HG03064 (cell line): ENCODE results near the gene SPEG.
"Not testable (repeated sequence)": the region's sequence is repeated elsewhere in the genome, so short reads cannot be mapped to it uniquely, and the experiment has no call there.

ENCODE experiments used
- ATAC-seq: cut with Tn5 transposase; IDR thresholded peaks from one replicate; pipeline ENCODE4 v1.9.1; 2021; ENCODE audit warnings: low read depth; ENCODE audit not compliant: unreplicated experiment

The SPEG gene

GRCh38 chr2:219404291-219404910, 30.2 kb upstream of the SPEG start:
- ATAC-seq = no peak

GRCh38 chr2:219404954-219405353, 29.7 kb upstream of the SPEG start:
- no peak for ATAC-seq

GRCh38 chr2:219405451-219405850, 29.2 kb upstream of the SPEG start:
- ATAC-seq = no peak

GRCh38 chr2:219405958-219406860, 28.4 kb upstream of the SPEG start:
- ATAC-seq = no peak

- no peak for ATAC-seq
These were observed 27.8 kb upstream of the SPEG start for GRCh38 chr2:219406861-219407230.

- not testable (repeated sequence) for ATAC-seq
These were observed 27.3 kb upstream of the SPEG start for GRCh38 chr2:219407343-219407742.

GRCh38 chr2:219408204-219408603, 26.4 kb upstream of the SPEG start:
- ATAC-seq = no peak

- no peak for ATAC-seq
These were observed 26.0 kb upstream of the SPEG start for GRCh38 chr2:219408631-219409030.

- ATAC-seq = no peak
These were observed 25.0 kb upstream of the SPEG start for GRCh38 chr2:219409619-219410018.

GRCh38 chr2:219410390-219410789, 24.3 kb upstream of the SPEG start:
- ATAC-seq = no peak

GRCh38 chr2:219414857-219415256, 19.8 kb upstream of the SPEG start:
- ATAC-seq = no peak

- ATAC-seq = no peak
These were observed 18.9 kb upstream of the SPEG start for GRCh38 chr2:219415580-219416234.

GRCh38 chr2:219416235-219416602, 18.4 kb upstream of the SPEG start:
- no peak for ATAC-seq

- no peak for ATAC-seq
These were observed 17.7 kb upstream of the SPEG start for GRCh38 chr2:219416938-219417337.

- no peak for ATAC-seq
These were observed 17.3 kb upstream of the SPEG start for GRCh38 chr2:219417374-219417773.

- ATAC-seq = no peak
These were observed 16.3 kb upstream of the SPEG start, which contains the start of gene DES for GRCh38 chr2:219418155-219419011. Gene DES, plus strand, starts transcription at chr2:219418377. Its CDS starts 86 bp downstream, at chr2:219418463.

GRCh38 chr2:219419012-219419324, 15.7 kb upstream of the SPEG start:
- ATAC-seq = no peak

GRCh38 chr2:219419331-219420197, 15.1 kb upstream of the SPEG start:
- no peak for ATAC-seq

- ATAC-seq = no peak
These were observed 14.0 kb upstream of the SPEG start for GRCh38 chr2:219420687-219421086.

GRCh38 chr2:219421323-219421722, 13.3 kb upstream of the SPEG start:
- no peak for ATAC-seq
